Tracheal epithelial cell (primary cell): ENCODE data around the gene FAM168B. TPM values are rescaled to one million over a fixed set of nuclear protein-coding genes. Genes with fewer than 3 reads are reported as not detected.

Source experiments
- total RNA-seq: library from RNA; depleted of rRNA; stranded (reverse); fragments of >200 nt; gene quantifications from 2 replicates; pipeline ENCODE4 v1.2.1, GENCODE V29; 2014

The FAM168B gene
- total RNA-seq = 85.1 and 92.5 TPM in 2 replicates

GRCh38 chr2:131093006-131093695 lies at the start of gene FAM168B:
TSS of gene FAM168B (minus strand) at chr2:131093460. CDS start at chr2:131082646, 10,814 bp downstream.

GRCh38 chr2:131105156-131105949 lies 12.1 kb upstream of the FAM168B start, which contains the start of gene PLEKHB2:
TSS of gene PLEKHB2 (plus strand) at chr2:131105336. CDS start at chr2:131120942, 15,606 bp downstream.

Other genes starting within 250 kb of the FAM168B start
- 149 and 151 TPM in 2 replicates for gene PLEKHB2, start 11.9 kb upstream of the FAM168B start, total RNA-seq
- not detected in 2 replicates for gene POTEE, start 116.1 kb upstream of the FAM168B start, total RNA-seq